Stimulated activated naive CD4-positive, alpha-beta T cell (primary cell): ENCODE results near the gene ADAMTS19.
A peak's percentile ranks its signal among the peaks of the same experiment; 100 is the strongest.

Source experiments
- DNase-seq, 6 experiments: peaks; one replicate each; lab custom pipeline; 2025; lab: John Stamatoyannopoulos, UW

Gene ADAMTS19

GRCh38 chr5:129760636-129761325, 300.7 kb downstream of the ADAMTS19 start:
- no peak for DNase-seq

GRCh38 chr5:129763651-129764050, 303.6 kb downstream of the ADAMTS19 start:
- DNase-seq, result no peak

- DNase-seq, result no peak
Observed at GRCh38 chr5:129766798-129767197, 306.7 kb downstream of the ADAMTS19 start.

GRCh38 chr5:129767927-129768380, 307.9 kb downstream of the ADAMTS19 start:
- DNase-seq, result peak in 4 of 6 experiments; percentile 0 to 56 (median 32)

GRCh38 chr5:129768735-129769134, 308.6 kb downstream of the ADAMTS19 start:
- DNase-seq, result no peak

GRCh38 chr5:129770024-129770820, 310.1 kb downstream of the ADAMTS19 start:
- DNase-seq, result no peak

- DNase-seq, result peak; percentile 1 to 31 (median 6)
Observed at GRCh38 chr5:129771058-129771838, 311.1 kb downstream of the ADAMTS19 start.

- no peak for DNase-seq
Observed at GRCh38 chr5:129773376-129773775, 313.3 kb downstream of the ADAMTS19 start.

- DNase-seq, result no peak
Observed at GRCh38 chr5:129781594-129781993, 321.5 kb downstream of the ADAMTS19 start.
